ENCODE measurements around the gene SLC6A2. TPM values are rescaled to one million over a fixed set of nuclear protein-coding genes. Genes with fewer than 3 reads are reported as not detected.

SLC6A2 gene
- total RNA-seq, 1 donor from 2014 or later, result not detected

- no peak for DNase-seq (ENCODE audit: low spot score in 2 of 2)
- Histone ChIP-seq H3K36me3 (no peaks in the 10 kb centered on the region), H3K4me3 (no peak overlapping the region), H3K27ac (no peak overlapping the region), H3K27me3 (no peaks in the 10 kb centered on the region), H3K4me1 (no peaks in the 10 kb centered on the region), H3K9me3 (no peaks in the 10 kb centered on the region)
- intact Hi-C loops (cut with DNase I), result no loop called here
- TF ChIP-seq CTCF (IDR thresholded peaks at IDR 0.05), result no peak
Measured at GRCh38 chr16:55672471-55672870, 16.7 kb downstream of the SLC6A2 start.

- no peak for DNase-seq (ENCODE audit: low spot score in 2 of 2)
- no peaks in the 10 kb centered on the region for H3K27me3 ChIP-seq
- no peak for TF ChIP-seq CTCF (IDR thresholded peaks at IDR 0.05)
- H3K36me3 ChIP-seq, result no peaks in the 10 kb centered on the region
- H3K4me3 ChIP-seq, result no peak overlapping the region
- H3K27ac ChIP-seq, result no peak overlapping the region
- H3K4me1 ChIP-seq, result no peaks in the 10 kb centered on the region
- intact Hi-C loops (cut with DNase I), result no loop called here
- H3K9me3 ChIP-seq, result no peaks in the 10 kb centered on the region
Measured at GRCh38 chr16:55678161-55678821, 22.5 kb downstream of the SLC6A2 start.

- intact Hi-C loops (cut with DNase I), result no loop called here
- Histone ChIP-seq H3K9me3 (no peaks in the 10 kb centered on the region), H3K27ac (no peak overlapping the region), H3K27me3 (no peaks in the 10 kb centered on the region), H3K4me3 (no peak overlapping the region), H3K4me1 (no peaks in the 10 kb centered on the region), H3K36me3 (no peaks in the 10 kb centered on the region)
- no peak for DNase-seq (ENCODE audit: low spot score in 2 of 2)
- TF ChIP-seq CTCF (IDR thresholded peaks at IDR 0.05), result no peak
Measured at GRCh38 chr16:55682086-55682485, 26.3 kb downstream of the SLC6A2 start.

GRCh38 chr16:55685973-55686372 is 30.2 kb downstream of the SLC6A2 start:
- intact Hi-C loops (cut with DNase I), result no loop called here
- no peaks in the 10 kb centered on the region for H3K9me3 ChIP-seq
- no peak overlapping the region for H3K27ac ChIP-seq
- no peak for DNase-seq (ENCODE audit: low spot score in 2 of 2)
- no peaks in the 10 kb centered on the region for H3K27me3 ChIP-seq
- H3K36me3 ChIP-seq, result no peaks in the 10 kb centered on the region
- H3K4me1 ChIP-seq, result no peaks in the 10 kb centered on the region
- no peak overlapping the region for H3K4me3 ChIP-seq
- no peak for TF ChIP-seq CTCF (IDR thresholded peaks at IDR 0.05)

- Histone ChIP-seq H3K36me3 (no peaks in the 10 kb centered on the region), H3K27me3 (no peaks in the 10 kb centered on the region), H3K4me1 (no peaks in the 10 kb centered on the region), H3K27ac (no peak overlapping the region), H3K4me3 (no peak overlapping the region), H3K9me3 (no peaks in the 10 kb centered on the region)
- intact Hi-C loops (cut with DNase I), result no loop called here
- no peak for TF ChIP-seq CTCF (IDR thresholded peaks at IDR 0.05)
- no peak for DNase-seq (ENCODE audit: low spot score in 2 of 2)
Measured at GRCh38 chr16:55686671-55687070, 30.9 kb downstream of the SLC6A2 start.

GRCh38 chr16:55687802-55688201 is 32.0 kb downstream of the SLC6A2 start:
- DNase-seq (ENCODE audit: low spot score in 2 of 2), result no peak
- Histone ChIP-seq H3K4me3 (no peak overlapping the region), H3K9me3 (no peaks in the 10 kb centered on the region), H3K27me3 (no peaks in the 10 kb centered on the region), H3K4me1 (no peaks in the 10 kb centered on the region), H3K36me3 (no peaks in the 10 kb centered on the region), H3K27ac (no peak overlapping the region)
- TF ChIP-seq CTCF (IDR thresholded peaks at IDR 0.05), result no peak
- intact Hi-C loops (cut with DNase I), result no loop called here

All from ascending aorta (tissue), 2 donors.